GM19238 (cell line): ENCODE results near the gene TRAPPC4.
"Not testable (repeated sequence)": the region's sequence is repeated elsewhere in the genome, so short reads cannot be mapped to it uniquely, and the experiment has no call there.

Experiments used
- DNase-seq: peaks from one replicate; pipeline ENCODE4 v3.0.0; 2011; ENCODE audit warnings: low spot score; ENCODE audit not compliant: insufficient read length

TRAPPC4 gene

GRCh38 chr11:119018074-119018938 lies at the start of gene TRAPPC4, which contains the start of gene RPS25:
Gene TRAPPC4, plus strand, starts transcription at chr11:119018766. Its CDS starts 30 bp downstream, at chr11:119018796.
Gene RPS25, minus strand, starts transcription at chr11:119018343. Its CDS starts 59 bp downstream, at chr11:119018284.
- DNase-seq: peak; percentile 92

- not testable (repeated sequence) for DNase-seq
These were observed 49.1 kb upstream of the TRAPPC4 start for GRCh38 chr11:118969508-118969907.

GRCh38 chr11:118971646-118972045 lies 46.9 kb upstream of the TRAPPC4 start, which contains the start of gene FOXR1:
Gene FOXR1, plus strand, starts transcription at chr11:118971761. Its CDS starts 171 bp downstream, at chr11:118971932.
- DNase-seq: no peak

GRCh38 chr11:118973985-118974384 lies 44.6 kb upstream of the TRAPPC4 start:
- no peak for DNase-seq

GRCh38 chr11:118975771-118976709 lies 42.5 kb upstream of the TRAPPC4 start:
- no peak for DNase-seq

GRCh38 chr11:118979434-118979833 lies 39.1 kb upstream of the TRAPPC4 start:
- DNase-seq: no peak

- no peak for DNase-seq
These were observed 38.2 kb upstream of the TRAPPC4 start for GRCh38 chr11:118980191-118980881.

- not testable (repeated sequence) for DNase-seq
These were observed 34.2 kb upstream of the TRAPPC4 start for GRCh38 chr11:118984337-118984736.

- no peak for DNase-seq
These were observed 33.7 kb upstream of the TRAPPC4 start for GRCh38 chr11:118984825-118985224.

GRCh38 chr11:118988280-118988679 lies 30.3 kb upstream of the TRAPPC4 start:
- DNase-seq: no peak

GRCh38 chr11:118991486-118992038 lies 27.0 kb upstream of the TRAPPC4 start:
- not testable (repeated sequence) for DNase-seq

GRCh38 chr11:118996926-118997626 lies 21.5 kb upstream of the TRAPPC4 start:
- DNase-seq: peak; percentile 63

- DNase-seq: peak; percentile 97
These were observed 20.8 kb upstream of the TRAPPC4 start, which contains the start of gene CENATAC for GRCh38 chr11:118997627-118998387. Gene CENATAC, plus strand, starts transcription at chr11:118998138. Its CDS starts 60 bp downstream, at chr11:118998198.

GRCh38 chr11:118998388-118998717 lies 20.2 kb upstream of the TRAPPC4 start:
- no peak for DNase-seq

GRCh38 chr11:118998822-118999221 lies 19.7 kb upstream of the TRAPPC4 start:
- DNase-seq: no peak

- DNase-seq: no peak
These were observed 17.7 kb upstream of the TRAPPC4 start for GRCh38 chr11:119000906-119001305.

- no peak for DNase-seq
These were observed 11.9 kb upstream of the TRAPPC4 start for GRCh38 chr11:119006656-119007055.

- DNase-seq: no peak
These were observed 7.0 kb upstream of the TRAPPC4 start for GRCh38 chr11:119011476-119012053.

GRCh38 chr11:119012629-119013170 lies 5.9 kb upstream of the TRAPPC4 start:
- no peak for DNase-seq
